NCI-H1436 treated with DMSO at 0.1 percent for 48 hours (cell line): ENCODE results near the gene CD226.

Source experiments
- DNase-seq: peaks from one replicate; lab custom pipeline; 2025; lab: John Stamatoyannopoulos, UW

Gene CD226

GRCh38 chr18:69814861-69815385 is 132.8 kb downstream of the CD226 start:
- DNase-seq = no peak

- DNase-seq = no peak
These were observed 134.1 kb downstream of the CD226 start for GRCh38 chr18:69813559-69813958.

GRCh38 chr18:69808399-69808798 is 139.3 kb downstream of the CD226 start:
- DNase-seq = no peak

GRCh38 chr18:69804776-69805501 is 142.7 kb downstream of the CD226 start:
- no peak for DNase-seq
